HEK293 (cell line): ENCODE data around the gene CYB561D2.

ENCODE experiments used
- CTCF ChIA-PET: fragments of 350-600 bp; formaldehyde crosslinking; extraction: SDS; loops from one replicate; lab custom pipeline; 2021; ENCODE audit warnings: antibody characterized with exemption; lab: Yijun Ruan, JAX
- POLR2A ChIA-PET: fragments of 300-600 bp; formaldehyde crosslinking; extraction: SDS; loops from one replicate; lab custom pipeline; 2020; ENCODE audit warnings: antibody characterized with exemption, inconsistent platforms; lab: Yijun Ruan, JAX
- H3K27ac ChIP-seq: fragments of 200-500 bp; sonication (Bioruptor generic); 2 replicates; pipeline ENCODE4 v1.5.1; 2014; ENCODE audit warnings: low read depth, low read length, control low read depth, inconsistent platforms; ENCODE audit errors: extremely low read depth
- H3K36me3 ChIP-seq, 2 experiments: fragments of 200-500 bp in 1 of 2; sonication (Bioruptor generic) in 1 of 2; 1 replicate in 1 of 2; 2 replicates in 1 of 2; pipeline ENCODE4 v1.5.1; 2014 to 2017; ENCODE audit warnings: inconsistent platforms in 2 of 2, low read length in 2 of 2; ENCODE audit not compliant: control insufficient read depth in 2 of 2, insufficient read depth in 1 of 2
- H3K4me1 ChIP-seq: fragments of 200-500 bp; sonication (Bioruptor generic); 2 replicates; pipeline ENCODE4 v1.5.1; 2014; ENCODE audit warnings: mild to moderate bottlenecking, low read length, inconsistent platforms; ENCODE audit not compliant: control insufficient read depth, insufficient read depth
- H3K4me3 ChIP-seq: 2 replicates; pipeline ENCODE4 v1.5.1; 2011; ENCODE audit warnings: low read depth, mild to moderate bottlenecking, control low read depth, low read length, moderate library complexity
- H3K9me3 ChIP-seq: fragments of 200-500 bp; sonication (Bioruptor generic); 2 replicates; pipeline ENCODE4 v1.5.1; 2014; ENCODE audit warnings: low read depth, low read length, inconsistent platforms; ENCODE audit not compliant: control insufficient read depth, insufficient read depth
- AEBP2 ChIP-seq: fragments of 450-650 bp; formaldehyde crosslinking; IDR thresholded peaks from 2 replicates; pipeline ENCODE4 v1.5.1; 2016; ENCODE audit warnings: missing biosample characterization, missing genetic modification characterization, borderline replicate concordance
- INSM2 ChIP-seq: fragments of 450-650 bp; formaldehyde crosslinking; IDR thresholded peaks from 2 replicates; pipeline ENCODE4 v1.5.1; 2016; ENCODE audit warnings: missing biosample characterization, missing genetic modification characterization
- MYNN ChIP-seq: fragments of 450-650 bp; formaldehyde crosslinking; IDR thresholded peaks from 2 replicates; pipeline ENCODE4 v1.5.1; 2016; ENCODE audit warnings: missing biosample characterization, missing genetic modification characterization, borderline replicate concordance
- PRDM4 ChIP-seq: fragments of 450-650 bp; formaldehyde crosslinking; IDR thresholded peaks from 2 replicates; pipeline ENCODE4 v1.5.1; 2017; ENCODE audit warnings: missing biosample characterization, missing genetic modification characterization
- SALL2 ChIP-seq: fragments of 450-650 bp; formaldehyde crosslinking; IDR thresholded peaks from 2 replicates; pipeline ENCODE4 v1.5.0; 2017; ENCODE audit warnings: missing biosample characterization, mild to moderate bottlenecking, missing genetic modification characterization, borderline replicate concordance
- TRIM28 ChIP-seq: IDR thresholded peaks from 2 replicates; pipeline ENCODE4 v1.6.1; 2011; ENCODE audit warnings: low read length, control low read depth, borderline replicate concordance
- ZBTB17 ChIP-seq: fragments of 450-650 bp; formaldehyde crosslinking; IDR thresholded peaks from 2 replicates; pipeline ENCODE4 v1.5.1; 2016; ENCODE audit warnings: missing biosample characterization, missing genetic modification characterization
- ZBTB49 ChIP-seq: fragments of 450-650 bp; formaldehyde crosslinking; IDR thresholded peaks from 2 replicates; pipeline ENCODE4 v1.5.1; 2016; ENCODE audit warnings: missing biosample characterization, missing genetic modification characterization, low read depth
- ZFHX2 ChIP-seq: fragments of 450-650 bp; formaldehyde crosslinking; conservative IDR thresholded peaks from 2 replicates; pipeline ENCODE4 v1.5.1; 2016; ENCODE audit warnings: missing biosample characterization, missing genetic modification characterization
- ZFP41 ChIP-seq: fragments of 450-650 bp; formaldehyde crosslinking; IDR thresholded peaks from 2 replicates; pipeline ENCODE4 v1.5.1; 2016; ENCODE audit warnings: missing biosample characterization, missing genetic modification characterization, borderline replicate concordance
- ZNF112 ChIP-seq: fragments of 450-650 bp; formaldehyde crosslinking; IDR thresholded peaks from 2 replicates; pipeline ENCODE4 v1.5.0; 2017; ENCODE audit warnings: missing biosample characterization, missing genetic modification characterization
- ZNF18 ChIP-seq: fragments of 450-650 bp; formaldehyde crosslinking; IDR thresholded peaks from 2 replicates; pipeline ENCODE4 v1.5.1; 2016; ENCODE audit warnings: missing biosample characterization, missing genetic modification characterization
- ZNF19 ChIP-seq: fragments of 450-650 bp; formaldehyde crosslinking; IDR thresholded peaks from 2 replicates; pipeline ENCODE4; 2016; ENCODE audit warnings: missing biosample characterization, missing genetic modification characterization, low read depth
- ZNF211 ChIP-seq: fragments of 450-650 bp; formaldehyde crosslinking; IDR thresholded peaks from 2 replicates; pipeline ENCODE4 v1.5.1; 2016; ENCODE audit warnings: low read depth, missing biosample characterization, missing genetic modification characterization
- ZNF266 ChIP-seq: fragments of 450-650 bp; formaldehyde crosslinking; IDR thresholded peaks from 2 replicates; pipeline ENCODE4 v1.5.1; 2016; ENCODE audit warnings: missing biosample characterization, missing genetic modification characterization, low read depth
- ZNF292 ChIP-seq: fragments of 450-650 bp; formaldehyde crosslinking; IDR thresholded peaks from 2 replicates; pipeline ENCODE4 v1.5.1; 2016; ENCODE audit warnings: low read depth, missing biosample characterization, missing genetic modification characterization, borderline replicate concordance
- ZNF37A ChIP-seq: fragments of 450-650 bp; IDR thresholded peaks from 2 replicates; pipeline ENCODE4 v1.5.1; 2018; ENCODE audit warnings: missing biosample characterization, missing genetic modification characterization
- ZNF416 ChIP-seq: fragments of 450-650 bp; formaldehyde crosslinking; IDR thresholded peaks from 2 replicates; pipeline ENCODE4 v1.5.1; 2016; ENCODE audit warnings: missing biosample characterization, missing genetic modification characterization
- ZNF423 ChIP-seq: fragments of 450-650 bp; formaldehyde crosslinking; IDR thresholded peaks from 2 replicates; pipeline ENCODE4 v1.5.1; 2016; ENCODE audit warnings: missing biosample characterization, missing genetic modification characterization
- ZNF426 ChIP-seq: fragments of 450-650 bp; formaldehyde crosslinking; IDR thresholded peaks from 2 replicates; pipeline ENCODE4 v1.5.1; 2017; ENCODE audit warnings: missing biosample characterization, missing genetic modification characterization, mild to moderate bottlenecking, inconsistent platforms, moderate library complexity
- ZNF48 ChIP-seq: fragments of 450-650 bp; formaldehyde crosslinking; IDR thresholded peaks from 2 replicates; pipeline ENCODE4 v1.5.1; 2016; ENCODE audit warnings: missing biosample characterization, missing genetic modification characterization
- ZNF510 ChIP-seq: fragments of 450-650 bp; formaldehyde crosslinking; IDR thresholded peaks from 2 replicates; pipeline ENCODE4 v1.5.1; 2018; ENCODE audit warnings: mild to moderate bottlenecking, missing genetic modification characterization, missing biosample characterization; ENCODE audit not compliant: insufficient replicate concordance
- ZNF514 ChIP-seq: fragments of 450-650 bp; formaldehyde crosslinking; IDR thresholded peaks from 2 replicates; pipeline ENCODE4 v1.5.1; 2016; ENCODE audit warnings: missing biosample characterization, missing genetic modification characterization
- ZNF571 ChIP-seq: fragments of 450-650 bp; formaldehyde crosslinking; IDR thresholded peaks from 2 replicates; pipeline ENCODE4 v1.5.0; 2017; ENCODE audit warnings: missing biosample characterization, missing genetic modification characterization
- ZSCAN18 ChIP-seq: fragments of 450-650 bp; formaldehyde crosslinking; IDR thresholded peaks from 2 replicates; pipeline ENCODE4 v1.5.1; 2016; ENCODE audit warnings: missing biosample characterization, missing genetic modification characterization
- ZXDB ChIP-seq: fragments of 450-650 bp; formaldehyde crosslinking; IDR thresholded peaks from 2 replicates; pipeline ENCODE4 v1.5.1; 2016; ENCODE audit warnings: missing biosample characterization, missing genetic modification characterization

CYB561D2 gene

GRCh38 chr3:50327943-50328691 lies 22.5 kb upstream of the CYB561D2 start, which contains the start of gene TUSC2 (continued):
- TF ChIP-seq ZNF423 (tag by site-specific recombination) (no peak), ZNF571 (tag by site-specific recombination) (no peak), ZNF37A (tag by site-specific recombination) (no peak), ZNF514 (tag by site-specific recombination) (no peak), ZNF18 (no peak), ZNF48 (tag by site-specific recombination) (no peak), INSM2 (no peak), MYNN (tag by site-specific recombination) (no peak), ZSCAN18 (tag by site-specific recombination) (no peak), ZNF416 (tag by site-specific recombination) (no peak)

- no peak overlapping the region for H3K4me3 ChIP-seq
- H3K27ac ChIP-seq = no peak overlapping the region
- H3K4me1 ChIP-seq = no peaks in the 10 kb centered on the region
- no peaks in the 10 kb centered on the region for H3K9me3 ChIP-seq
- ChIA-PET POLR2A (no interaction called here), CTCF (no interaction called here)
- peaks cover 6 to 66% of the 10 kb centered on the region in 2 experiments for H3K36me3 ChIP-seq
- no peak for TF ChIP-seq ZNF292 (tag by site-specific recombination)
- no peak for TF ChIP-seq ZNF426 (tag by site-specific recombination)
- no peak for TF ChIP-seq TRIM28
- no peak for TF ChIP-seq PRDM4 (tag by site-specific recombination)
- no peak for TF ChIP-seq AEBP2 (tag by site-specific recombination)
- TF ChIP-seq ZNF211 (tag by site-specific recombination) = no peak
- TF ChIP-seq ZBTB17 (tag by site-specific recombination) = no peak
- TF ChIP-seq ZNF423 (tag by site-specific recombination) = no peak
- no peak for TF ChIP-seq ZXDB (tag by site-specific recombination)
- TF ChIP-seq SALL2 (tag by site-specific recombination) = no peak
- TF ChIP-seq ZNF112 (tag by site-specific recombination) = no peak
- no peak for TF ChIP-seq ZNF510
- no peak for TF ChIP-seq ZFP41 (tag by site-specific recombination)
- TF ChIP-seq ZNF19 = no peak
- TF ChIP-seq ZNF266 = no peak
- TF ChIP-seq ZFHX2 = no peak
- no peak for TF ChIP-seq ZBTB49 (tag by site-specific recombination)
- TF ChIP-seq ZNF416 (tag by site-specific recombination) = no peak
Measured at GRCh38 chr3:50330330-50330729, 20.3 kb upstream of the CYB561D2 start.
